Measurements from ENCODE around the gene ZNF524. TPM values are rescaled to one million over a fixed set of nuclear protein-coding genes. Genes with fewer than 3 reads are reported as not detected.
"Not testable (repeated sequence)": the region's sequence is repeated elsewhere in the genome, so short reads cannot be mapped to it uniquely, and the experiment has no call there.

ZNF524 gene
- total and polyA plus RNA-seq, 5 donors = 11.4 to 27.1 (median 17.8) TPM

DNA sequence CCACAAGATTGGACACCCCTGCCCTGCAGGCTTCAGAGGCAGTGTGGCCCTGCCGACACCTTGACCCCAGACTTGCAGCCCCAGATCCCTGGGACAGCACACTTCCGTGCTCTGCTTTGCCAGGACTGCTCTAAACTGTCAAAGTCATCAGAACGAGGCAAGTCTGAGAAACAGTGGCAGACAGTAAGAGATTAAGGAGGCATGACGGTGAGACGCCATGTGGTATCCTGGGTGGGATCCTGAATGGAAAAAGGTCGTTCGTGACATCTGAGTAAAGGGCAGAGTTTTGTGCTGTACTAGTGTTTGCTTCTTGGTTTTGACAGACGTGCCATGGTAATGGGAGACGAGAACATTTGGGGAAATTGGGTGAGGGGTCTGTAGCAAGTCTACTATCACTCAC is 33.3 kb upstream of the ZNF524 start:
- H3K27ac ChIP-seq (ENCODE audit: low read length) = no peak overlapping the region
- ATAC-seq = no peak
- no peak overlapping the region for H3K4me3 ChIP-seq (ENCODE audit: low read length)
- H3K4me1 ChIP-seq (ENCODE audit: control insufficient read depth, insufficient read depth, low read length) = no peaks in the 10 kb centered on the region
- DNase-seq = peak in 1 of 3 donors; percentile 22
- no peaks in the 10 kb centered on the region for H3K27me3 ChIP-seq (ENCODE audit: control insufficient read depth, insufficient read depth)
- H3K9me3 ChIP-seq (ENCODE audit: control insufficient read depth, low read length) = no peaks in the 10 kb centered on the region
- intact Hi-C loops (cut with DNase I) = no loop called here
- WGBS = 34% methylated on average over 9 of the region's 9 CpGs

DNA sequence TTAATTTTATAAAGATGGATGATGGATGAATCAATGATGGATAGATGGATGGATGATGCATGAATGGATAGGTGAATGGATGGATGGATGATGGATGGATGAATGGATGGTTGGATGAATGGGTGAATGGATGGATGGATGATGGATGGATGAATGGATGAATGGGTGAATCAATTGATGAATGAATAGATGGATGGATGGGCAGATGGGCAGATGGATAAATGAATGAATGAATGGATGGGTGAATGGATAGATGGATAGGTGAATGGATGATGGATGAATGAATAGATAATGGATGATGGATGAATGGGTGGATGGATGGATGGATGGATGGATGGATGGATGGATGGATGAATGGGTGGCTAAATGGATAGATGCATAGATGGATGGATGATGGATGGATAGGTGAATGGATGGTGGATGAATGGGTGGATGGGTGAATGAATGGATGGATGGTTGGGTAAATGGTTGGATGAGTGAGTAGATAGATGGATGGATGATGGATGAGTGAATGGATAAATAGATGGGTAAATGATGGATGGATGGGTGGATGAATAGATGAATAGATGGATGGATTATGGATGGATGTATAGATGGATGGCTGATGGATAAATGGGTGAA is 32.3 kb upstream of the ZNF524 start:
- Histone ChIP-seq H3K27me3 (ENCODE audit: control insufficient read depth, insufficient read depth) (no peaks in the 10 kb centered on the region), H3K4me3 (ENCODE audit: low read length) (no peak overlapping the region), H3K4me1 (ENCODE audit: control insufficient read depth, insufficient read depth, low read length) (no peaks in the 10 kb centered on the region), H3K27ac (ENCODE audit: low read length) (no peak overlapping the region), H3K9me3 (ENCODE audit: control insufficient read depth, low read length) (no peaks in the 10 kb centered on the region)
- intact Hi-C loops (cut with DNase I) = no loop called here
- no peak for ATAC-seq
- no peak for DNase-seq

DNA sequence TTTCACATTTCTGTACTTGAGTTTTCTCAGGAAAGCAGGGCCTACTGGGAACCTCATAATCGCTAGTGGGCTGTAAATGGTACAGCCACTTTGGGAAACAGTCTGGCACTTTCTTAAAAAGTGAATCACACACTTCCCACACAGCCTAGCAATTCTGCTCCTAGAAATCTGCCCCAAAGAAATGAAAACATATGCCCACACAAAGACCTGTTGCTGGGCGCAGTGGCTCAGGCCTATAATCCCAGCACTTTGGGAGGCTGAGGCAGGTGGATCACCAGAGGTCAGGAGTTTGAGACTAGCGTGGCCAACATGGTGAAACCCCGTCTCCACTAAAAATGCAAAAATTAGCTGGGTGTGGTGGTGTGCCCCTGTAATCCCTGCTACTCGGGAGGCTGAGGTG is 30.6 kb upstream of the ZNF524 start:
- H3K9me3 ChIP-seq (ENCODE audit: control insufficient read depth, low read length); ATAC-seq; DNase-seq; H3K4me3 ChIP-seq (ENCODE audit: low read length); intact Hi-C loops (cut with DNase I); H3K27ac ChIP-seq (ENCODE audit: low read length); H3K4me1 ChIP-seq (ENCODE audit: control insufficient read depth, insufficient read depth, low read length); H3K27me3 ChIP-seq (ENCODE audit: control insufficient read depth, insufficient read depth): not testable (repeated sequence)
- 92% methylated on average over 5 of the region's 5 CpGs for WGBS

DNA sequence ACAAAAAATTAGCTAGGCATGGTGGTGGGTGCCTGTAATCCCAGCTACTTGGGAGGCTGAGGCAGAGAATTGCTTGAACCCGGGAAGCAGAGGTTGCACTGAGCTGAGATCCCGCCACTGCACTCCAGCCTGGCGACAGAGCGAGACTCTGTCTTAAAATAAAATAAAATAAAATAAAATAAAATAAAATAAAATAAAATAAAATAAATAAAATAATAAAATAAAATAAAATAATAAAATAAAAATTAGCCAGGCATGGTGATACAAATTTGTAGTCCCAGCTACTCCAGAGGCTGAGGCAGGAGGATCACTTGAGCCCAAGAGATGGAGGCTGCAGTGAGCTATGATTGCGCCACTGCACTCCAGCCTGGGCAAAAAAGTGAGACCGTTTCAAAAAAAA is 26.2 kb upstream of the ZNF524 start:
- H3K27ac ChIP-seq (ENCODE audit: low read length); ATAC-seq; H3K4me3 ChIP-seq (ENCODE audit: low read length); H3K9me3 ChIP-seq (ENCODE audit: control insufficient read depth, low read length); H3K27me3 ChIP-seq (ENCODE audit: control insufficient read depth, insufficient read depth); H3K4me1 ChIP-seq (ENCODE audit: control insufficient read depth, insufficient read depth, low read length); intact Hi-C loops (cut with DNase I): not testable (repeated sequence)
- peak in 1 of 3 donors; percentile 2 for DNase-seq
- 94% methylated on average over 6 of the region's 6 CpGs for WGBS

DNA sequence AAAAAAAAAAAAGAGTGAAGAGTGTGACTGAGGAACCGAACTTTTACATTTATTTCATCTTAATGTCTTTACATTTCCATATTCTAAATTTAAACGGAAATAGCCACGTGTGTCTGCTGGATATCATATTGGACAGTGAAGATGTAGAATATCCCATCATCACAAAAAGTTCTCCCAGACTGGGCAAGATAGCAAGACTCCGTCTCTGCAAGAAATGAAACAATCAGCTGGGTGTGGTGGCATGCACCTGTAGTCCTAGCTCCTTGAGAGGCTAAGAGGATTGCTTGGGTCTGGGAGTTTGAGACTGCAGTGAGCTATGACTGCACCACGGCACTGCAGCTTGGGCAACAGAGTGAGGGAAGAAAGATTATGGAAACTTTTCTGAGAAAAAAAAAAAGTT is 23.3 kb upstream of the ZNF524 start:
- ATAC-seq = no peak
- peaks cover 5% of the 10 kb centered on the region for H3K4me1 ChIP-seq (ENCODE audit: control insufficient read depth, insufficient read depth, low read length)
- intact Hi-C loops (cut with DNase I) = no loop called here

DNA sequence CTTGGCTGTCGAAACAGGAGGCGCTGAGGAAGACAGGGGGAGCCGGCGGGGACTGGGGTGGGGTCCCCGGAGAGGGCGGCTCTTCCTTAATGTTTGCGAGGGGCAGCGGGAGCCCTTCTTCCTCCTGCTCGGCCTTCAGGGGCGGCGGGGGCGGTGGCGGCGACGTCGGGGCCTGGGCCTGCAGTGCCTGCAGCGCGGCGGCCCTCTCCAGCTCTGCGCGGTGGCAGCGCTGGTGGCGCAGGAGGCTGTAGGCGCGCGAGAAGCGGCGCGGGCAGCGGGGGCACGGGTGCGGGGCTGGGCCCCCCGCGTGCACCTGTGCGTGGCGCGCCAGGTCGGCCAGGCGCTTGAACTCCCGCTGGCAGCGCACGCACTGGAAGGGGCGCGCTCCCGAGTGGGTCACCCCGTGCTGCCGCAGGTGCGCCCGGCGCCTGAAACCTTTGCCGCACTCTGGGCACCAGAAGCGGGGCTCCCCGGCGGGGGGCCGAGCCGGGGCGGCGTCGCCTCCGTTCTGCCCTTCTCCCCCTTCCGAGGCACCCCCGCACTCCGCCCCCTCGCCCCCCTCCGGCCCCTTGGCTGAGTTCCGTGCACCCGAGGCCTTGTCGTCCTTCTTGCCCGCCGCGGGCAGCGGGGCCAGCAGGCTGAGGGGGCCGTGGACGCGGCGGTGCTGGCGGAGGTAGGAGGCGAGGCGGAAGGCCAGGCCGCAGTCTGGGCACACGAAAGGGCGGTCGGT is 21.9 kb upstream of the ZNF524 start:
- ATAC-seq = no peak
- Histone ChIP-seq H3K4me3 (ENCODE audit: low read length) (no peak overlapping the region), H3K4me1 (ENCODE audit: control insufficient read depth, insufficient read depth, low read length) (peaks cover 5% of the 10 kb centered on the region), H3K9me3 (ENCODE audit: control insufficient read depth, low read length) (no peaks in the 10 kb centered on the region), H3K27ac (ENCODE audit: low read length) (no peak overlapping the region), H3K27me3 (ENCODE audit: control insufficient read depth, insufficient read depth) (no peaks in the 10 kb centered on the region)
- DNase-seq = peak in 2 of 3 donors; percentile 20 to 54
- 95% methylated on average over 83 of the region's 83 CpGs for WGBS
- intact Hi-C loops (cut with DNase I) = no loop called here

More for the DNA sequence above, 23.3 kb upstream of the ZNF524 start:
- Histone ChIP-seq H3K9me3 (ENCODE audit: control insufficient read depth, low read length) (no peaks in the 10 kb centered on the region), H3K27ac (ENCODE audit: low read length) (no peak overlapping the region), H3K4me3 (ENCODE audit: low read length) (no peak overlapping the region), H3K27me3 (ENCODE audit: control insufficient read depth, insufficient read depth) (no peaks in the 10 kb centered on the region)
- DNase-seq = peak in 1 of 3 donors; percentile 3
- 86% methylated on average over 5 of the region's 5 CpGs for WGBS

DNA sequence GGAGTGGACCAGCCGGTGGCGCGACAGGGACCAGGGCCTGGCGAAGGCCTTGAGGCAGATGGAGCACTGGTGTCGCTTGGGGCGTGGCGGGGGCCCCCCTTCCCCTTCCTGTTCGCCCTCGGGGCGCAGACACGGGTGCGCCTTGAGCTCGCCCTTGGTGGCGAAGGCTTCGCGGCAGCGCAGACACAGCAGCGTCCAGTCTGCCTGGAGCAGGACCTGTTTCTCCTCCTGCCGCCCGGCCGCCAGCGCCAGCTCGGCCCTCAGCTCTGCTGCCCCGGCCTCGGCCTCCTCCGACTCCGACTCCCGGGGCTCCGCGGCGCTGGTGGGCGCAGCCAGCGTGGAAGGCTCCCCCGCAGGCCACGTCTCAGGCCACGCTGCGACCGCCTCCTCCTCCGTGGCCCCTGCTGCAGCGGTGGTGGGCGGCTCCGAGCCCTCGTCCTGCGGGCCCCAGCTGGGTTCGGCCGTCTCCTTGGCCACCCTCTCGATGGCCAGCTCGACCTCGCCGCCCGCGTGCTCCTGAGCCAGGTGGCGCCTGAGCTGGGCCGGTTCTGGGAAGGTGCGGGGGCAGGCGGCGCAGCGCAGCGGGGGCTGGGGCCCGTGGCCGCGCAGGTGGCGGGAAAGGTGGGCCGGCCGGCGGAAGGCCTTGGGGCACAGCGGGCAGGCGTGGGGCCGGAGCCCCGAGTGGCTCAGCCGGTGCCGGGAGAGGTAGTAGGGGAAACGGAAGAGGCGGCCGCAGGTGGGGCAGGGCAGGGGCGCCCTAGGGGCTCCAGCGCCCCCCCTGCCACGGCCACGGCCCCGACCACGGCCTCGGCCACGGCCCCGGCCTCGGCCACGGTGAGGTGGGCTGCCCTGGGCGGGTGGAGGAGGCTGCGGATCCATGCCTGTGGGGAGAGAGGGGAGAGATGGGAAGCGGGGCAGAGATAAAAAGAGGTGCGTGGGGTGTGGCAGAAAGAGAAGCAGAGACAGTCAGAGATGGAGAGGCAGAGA is 21.0 kb upstream of the ZNF524 start:
- H3K27me3 ChIP-seq (ENCODE audit: control insufficient read depth, insufficient read depth) = no peaks in the 10 kb centered on the region
- no peaks in the 10 kb centered on the region for H3K9me3 ChIP-seq (ENCODE audit: control insufficient read depth, low read length)
- peaks cover 5% of the 10 kb centered on the region for H3K4me1 ChIP-seq (ENCODE audit: control insufficient read depth, insufficient read depth, low read length)
- DNase-seq (peak in 2 of 3 donors; percentile 57 to 68), ATAC-seq (no peak)
- H3K4me3 ChIP-seq (ENCODE audit: low read length) = peak overlapping the region; percentile 87
- H3K27ac ChIP-seq (ENCODE audit: low read length) = peak overlapping the region; percentile 65
- WGBS = 94% methylated on average over 90 of the region's 90 CpGs
- intact Hi-C loops (cut with DNase I) = no loop called here

DNA sequence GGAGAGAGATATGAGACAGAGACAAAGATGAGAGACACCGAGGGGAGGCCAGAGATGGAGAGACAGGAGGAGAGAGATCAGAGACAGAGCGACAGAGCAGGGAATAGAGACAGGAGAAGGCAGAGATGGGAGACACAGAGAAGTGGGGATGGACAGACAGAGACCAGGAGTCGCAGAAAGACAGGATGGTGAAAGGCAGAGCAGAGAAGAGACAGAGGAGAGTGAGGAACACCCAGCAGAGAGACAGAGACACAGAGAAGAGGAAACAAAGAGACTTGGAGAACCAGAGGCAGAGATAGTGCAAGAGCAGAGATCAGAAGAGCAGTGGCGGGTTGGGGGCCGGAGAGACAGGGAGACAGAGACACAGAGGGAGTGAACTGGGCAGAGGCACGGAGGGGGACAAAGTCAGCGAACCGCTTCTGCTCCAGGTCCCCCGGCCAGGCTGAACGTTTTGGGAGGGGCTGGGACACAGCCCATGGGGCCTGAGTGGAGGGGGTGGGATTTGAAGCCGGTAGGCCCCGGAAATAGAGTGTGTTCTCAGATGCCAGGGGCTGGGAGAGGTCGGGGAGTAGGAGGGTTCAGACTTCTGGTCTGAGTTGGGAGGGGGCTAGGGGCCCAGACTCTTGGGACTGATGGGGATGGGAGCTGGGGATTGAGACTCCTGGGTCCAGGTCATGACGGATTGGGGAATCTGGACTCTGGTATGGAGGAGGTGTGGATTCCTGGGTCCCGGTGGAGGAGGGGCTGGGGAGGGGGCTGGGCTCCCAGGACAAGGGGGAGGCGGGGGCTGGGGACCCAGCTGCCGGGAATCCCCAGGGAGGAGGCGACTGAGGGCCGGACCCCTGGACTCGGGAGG is 20.1 kb upstream of the ZNF524 start:
- WGBS = 10% methylated on average over 20 of the region's 20 CpGs
- peak; percentile 45 to 64 for ATAC-seq
- H3K4me3 ChIP-seq (ENCODE audit: low read length) = peak overlapping the region; percentile 87
- intact Hi-C loops (cut with DNase I) = loop anchor here in 1 of 4 donors (5.0 kb wide), 1 partner anchor 63 kb away; no protein-coding TSS in a partner anchor
- peak; percentile 32 to 73 (median 64) for DNase-seq
- H3K27ac ChIP-seq (ENCODE audit: low read length) = peak overlapping the region; percentile 65
- peaks cover 5% of the 10 kb centered on the region for H3K4me1 ChIP-seq (ENCODE audit: control insufficient read depth, insufficient read depth, low read length)
- H3K9me3 ChIP-seq (ENCODE audit: control insufficient read depth, low read length) = no peaks in the 10 kb centered on the region
- no peaks in the 10 kb centered on the region for H3K27me3 ChIP-seq (ENCODE audit: control insufficient read depth, insufficient read depth)

DNA sequence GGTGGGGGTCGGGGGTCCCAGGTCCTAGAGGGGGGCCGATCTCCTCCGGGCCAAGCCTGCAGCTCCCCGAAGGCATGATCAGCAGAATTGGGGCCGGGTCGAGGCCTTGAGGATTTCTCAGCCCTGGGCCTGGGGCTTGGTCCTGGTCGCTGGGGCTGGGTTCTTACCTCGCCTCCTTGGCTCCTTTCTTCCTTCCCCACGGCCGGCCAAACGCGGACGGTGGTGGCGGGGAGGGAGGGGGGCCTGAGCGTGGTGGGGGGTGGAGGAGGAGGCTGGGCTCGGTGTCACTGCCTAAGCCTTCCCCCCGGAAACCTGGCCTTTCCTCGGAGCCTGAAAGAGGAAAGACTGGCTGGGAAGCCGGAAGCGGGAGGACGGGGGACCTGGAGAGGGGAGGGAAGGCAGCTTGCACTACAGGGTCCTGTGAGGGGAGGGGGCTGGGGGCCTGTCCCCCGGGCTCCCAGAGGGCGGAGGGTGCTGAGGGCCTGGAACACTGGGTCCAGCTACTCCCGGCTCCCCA is 19.4 kb upstream of the ZNF524 start, which contains the start of gene ZNF579:
ZNF579 (minus strand) TSS at position 221 of the 517 bp plus-strand sequence. CDS start 1,209 bp downstream, outside the sequence.
- no peaks in the 10 kb centered on the region for H3K9me3 ChIP-seq (ENCODE audit: control insufficient read depth, low read length)
- intact Hi-C loops (cut with DNase I) = loop anchor here in 1 of 4 donors (5.0 kb wide), 1 partner anchor 63 kb away; no protein-coding TSS in a partner anchor
- H3K4me1 ChIP-seq (ENCODE audit: control insufficient read depth, insufficient read depth, low read length) = peaks cover 5% of the 10 kb centered on the region
- H3K4me3 ChIP-seq (ENCODE audit: low read length) = peak within 1 kb of the TSS; percentile 87
- peak; percentile 89 to 95 (median 94) for DNase-seq
- WGBS = under 1% methylated on average over 24 of the region's 24 CpGs
- peak within 1 kb of the TSS; percentile 78 for H3K27ac ChIP-seq (ENCODE audit: low read length)
- H3K27me3 ChIP-seq (ENCODE audit: control insufficient read depth, insufficient read depth) = no peaks in the 10 kb centered on the region
- ATAC-seq = peak; percentile 84 to 85
